ENCODE results near the gene PPP2R1A. TPM values are rescaled to one million over a fixed set of nuclear protein-coding genes. Genes with fewer than 3 reads are reported as not detected.

PPP2R1A gene
- total RNA-seq, 1 donor from 2014 or later = 332 TPM

DNA sequence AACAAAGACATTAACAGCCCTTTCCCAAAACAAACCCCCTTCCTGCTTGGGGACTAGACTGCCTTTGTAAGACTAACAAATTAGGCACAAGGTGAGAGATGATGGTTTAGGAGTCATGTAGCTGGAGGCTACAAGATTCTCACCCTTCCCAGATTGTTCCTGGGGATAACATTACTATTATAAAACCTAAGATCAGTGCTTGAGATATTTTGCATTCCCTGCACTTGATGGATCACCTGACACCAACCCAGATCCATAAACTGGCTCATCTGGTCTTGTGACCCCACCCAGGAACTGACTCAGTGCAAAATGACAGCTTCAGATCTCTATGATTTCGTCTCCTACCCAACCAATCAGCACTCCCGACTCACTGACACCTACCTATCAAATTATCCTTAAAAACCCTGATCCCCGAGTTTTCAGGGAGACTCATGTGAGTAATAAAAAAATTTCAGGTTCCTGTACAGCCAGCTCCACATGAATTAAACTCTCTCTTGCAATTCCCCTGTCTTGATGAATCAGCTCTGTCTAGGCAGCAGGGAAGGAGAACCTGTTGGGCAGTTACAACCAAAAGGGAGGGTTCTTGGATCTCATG, 47.8 kb upstream of the PPP2R1A start:
- H3K4me3 Mint-ChIP-seq (ENCODE audit: unreplicated experiment) = no peak overlapping the region
- no peak overlapping the region for H2AFZ ChIP-seq (ENCODE audit: low read depth, low read length)
- no peak for DNase-seq (ENCODE audit: low read depth)
- H3K27ac ChIP-seq (ENCODE audit: low read depth, low read length) = no peak overlapping the region
- H3K27me3 Mint-ChIP-seq (ENCODE audit: low read depth, unreplicated experiment) = no peaks in the 10 kb centered on the region
- no peak overlapping the region for H3K9ac ChIP-seq (ENCODE audit: low read length)
- no peaks in the 10 kb centered on the region for H3K4me1 ChIP-seq (ENCODE audit: insufficient read depth, low read length)
- H3K36me3 Mint-ChIP-seq (ENCODE audit: low read depth, unreplicated experiment) = peaks cover 21% of the 10 kb centered on the region
- H4K20me1 ChIP-seq (ENCODE audit: insufficient read depth, low read length) = no peaks in the 10 kb centered on the region
- H3K27ac Mint-ChIP-seq (ENCODE audit: unreplicated experiment) = no peak overlapping the region
- peaks cover 39% of the 10 kb centered on the region for H3K9me3 Mint-ChIP-seq (ENCODE audit: unreplicated experiment)
- peaks cover 14% of the 10 kb centered on the region for H3K79me2 ChIP-seq (ENCODE audit: insufficient read depth, low read length)
- peaks cover 8% of the 10 kb centered on the region for H3K4me1 Mint-ChIP-seq (ENCODE audit: low read depth, unreplicated experiment)
- H3K9me3 ChIP-seq (ENCODE audit: insufficient read depth, low read depth, low read length) = peaks cover 5% of the 10 kb centered on the region
- FAIRE-seq = no peak
- TF ChIP-seq, protein P1, sequence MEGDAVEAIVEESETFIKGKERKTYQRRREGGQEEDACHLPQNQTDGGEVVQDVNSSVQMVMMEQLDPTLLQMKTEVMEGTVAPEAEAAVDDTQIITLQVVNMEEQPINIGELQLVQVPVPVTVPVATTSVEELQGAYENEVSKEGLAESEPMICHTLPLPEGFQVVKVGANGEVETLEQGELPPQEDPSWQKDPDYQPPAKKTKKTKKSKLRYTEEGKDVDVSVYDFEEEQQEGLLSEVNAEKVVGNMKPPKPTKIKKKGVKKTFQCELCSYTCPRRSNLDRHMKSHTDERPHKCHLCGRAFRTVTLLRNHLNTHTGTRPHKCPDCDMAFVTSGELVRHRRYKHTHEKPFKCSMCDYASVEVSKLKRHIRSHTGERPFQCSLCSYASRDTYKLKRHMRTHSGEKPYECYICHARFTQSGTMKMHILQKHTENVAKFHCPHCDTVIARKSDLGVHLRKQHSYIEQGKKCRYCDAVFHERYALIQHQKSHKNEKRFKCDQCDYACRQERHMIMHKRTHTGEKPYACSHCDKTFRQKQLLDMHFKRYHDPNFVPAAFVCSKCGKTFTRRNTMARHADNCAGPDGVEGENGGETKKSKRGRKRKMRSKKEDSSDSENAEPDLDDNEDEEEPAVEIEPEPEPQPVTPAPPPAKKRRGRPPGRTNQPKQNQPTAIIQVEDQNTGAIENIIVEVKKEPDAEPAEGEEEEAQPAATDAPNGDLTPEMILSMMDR (IDR thresholded peaks at IDR 0.05; ENCODE audit: insufficient read depth, low read depth, low read length) = no peak
- no peak for TF ChIP-seq EZH2 (IDR thresholded peaks at IDR 0.05; ENCODE audit: insufficient read depth, low read length)
- no peaks in the 10 kb centered on the region for H3K27me3 ChIP-seq (ENCODE audit: insufficient read depth, low read length)
- no peak overlapping the region for H3K4me3 ChIP-seq (ENCODE audit: insufficient read depth, low read depth, low read length)
- H3K36me3 ChIP-seq (ENCODE audit: insufficient read depth, low read length) = no peaks in the 10 kb centered on the region
- no peak overlapping the region for H3K4me2 ChIP-seq (ENCODE audit: low read length)

DNA sequence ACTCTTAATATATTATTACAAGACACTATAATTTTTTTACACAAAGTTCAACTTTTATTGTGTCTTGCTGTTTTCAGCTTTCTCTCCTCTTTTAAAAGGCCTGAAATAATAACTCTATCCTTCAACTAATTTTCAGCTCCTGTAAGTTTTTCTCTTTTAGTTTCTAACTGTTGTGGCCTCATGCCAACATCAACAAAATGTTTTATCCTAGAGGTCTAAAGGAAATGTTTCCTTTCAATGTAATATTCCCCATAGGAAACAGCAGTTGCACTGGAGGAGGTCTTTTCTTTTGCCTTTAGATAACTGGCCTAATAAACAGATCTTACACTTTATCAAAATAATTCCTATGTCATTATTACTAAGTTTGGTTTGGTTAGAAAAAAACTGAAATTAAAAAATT, 41.6 kb upstream of the PPP2R1A start:
- FAIRE-seq (no peak), DNase-seq (ENCODE audit: low read depth) (no peak)
- Histone ChIP-seq H3K27me3 (ENCODE audit: insufficient read depth, low read length) (no peaks in the 10 kb centered on the region), H3K27ac (ENCODE audit: low read depth, low read length) (no peak overlapping the region), H3K9me3 (ENCODE audit: insufficient read depth, low read depth, low read length) (peaks cover 5% of the 10 kb centered on the region), H2AFZ (ENCODE audit: low read depth, low read length) (no peak overlapping the region), H4K20me1 (ENCODE audit: insufficient read depth, low read length) (no peaks in the 10 kb centered on the region), H3K36me3 (ENCODE audit: insufficient read depth, low read length) (no peaks in the 10 kb centered on the region), H3K79me2 (ENCODE audit: insufficient read depth, low read length) (no peaks in the 10 kb centered on the region), H3K4me2 (ENCODE audit: low read length) (no peak overlapping the region), H3K4me3 (ENCODE audit: insufficient read depth, low read depth, low read length) (no peak overlapping the region), H3K9ac (ENCODE audit: low read length) (no peak overlapping the region), H3K4me1 (ENCODE audit: insufficient read depth, low read length) (no peaks in the 10 kb centered on the region)
- Mint-ChIP-seq H3K9me3 (ENCODE audit: unreplicated experiment) (peaks cover 40% of the 10 kb centered on the region), H3K36me3 (ENCODE audit: low read depth, unreplicated experiment) (peaks cover 23% of the 10 kb centered on the region), H3K4me3 (ENCODE audit: unreplicated experiment) (no peak overlapping the region), H3K27ac (ENCODE audit: unreplicated experiment) (no peak overlapping the region), H3K4me1 (ENCODE audit: low read depth, unreplicated experiment) (no peaks in the 10 kb centered on the region), H3K27me3 (ENCODE audit: low read depth, unreplicated experiment) (no peaks in the 10 kb centered on the region)
- no peak for TF ChIP-seq EZH2 (IDR thresholded peaks at IDR 0.05; ENCODE audit: insufficient read depth, low read length)
- TF ChIP-seq, protein P1 (IDR thresholded peaks at IDR 0.05; ENCODE audit: insufficient read depth, low read depth, low read length) = no peak

DNA sequence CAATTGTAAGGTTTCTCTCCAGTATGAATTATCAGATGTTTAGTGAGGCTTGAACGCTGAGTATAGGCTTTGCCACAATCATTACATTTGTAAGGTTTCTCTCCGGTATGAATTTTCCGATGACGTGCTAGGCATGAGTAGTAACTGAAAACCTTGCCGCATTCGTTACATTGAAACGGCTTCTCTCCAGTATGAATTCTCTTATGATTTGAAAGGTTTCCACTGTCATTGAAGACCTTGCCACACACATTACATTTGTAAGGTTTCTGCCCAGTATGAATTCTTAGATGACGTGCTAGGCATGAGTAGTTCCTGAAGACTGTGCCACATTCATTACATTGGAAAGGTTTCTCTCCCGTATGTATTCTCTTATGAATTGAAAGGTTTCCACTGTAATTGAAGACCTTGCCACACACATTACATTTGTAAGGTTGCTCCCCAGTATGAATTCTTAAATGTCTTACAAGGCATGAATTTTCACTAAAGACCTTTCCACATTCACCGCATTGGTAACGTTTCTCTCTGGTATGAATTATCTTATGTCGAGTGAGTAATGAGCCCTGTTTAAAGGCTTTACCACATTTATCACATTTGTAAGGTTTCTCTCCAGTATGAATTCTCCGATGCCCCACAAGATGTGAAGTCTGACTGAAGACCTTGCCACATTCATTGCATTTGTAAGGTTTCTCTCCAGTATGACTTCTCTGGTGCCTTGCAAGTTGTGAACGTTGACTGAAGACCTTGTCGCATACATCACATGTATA, 34.1 kb upstream of the PPP2R1A start:
- TF ChIP-seq, protein P1 (IDR thresholded peaks at IDR 0.05; ENCODE audit: insufficient read depth, low read depth, low read length) = no peak
- TF ChIP-seq EZH2 (IDR thresholded peaks at IDR 0.05; ENCODE audit: insufficient read depth, low read length) = no peak
- H3K9me3 Mint-ChIP-seq (ENCODE audit: unreplicated experiment) = peaks cover 74% of the 10 kb centered on the region
- no peak for DNase-seq (ENCODE audit: low read depth)
- H3K36me3 Mint-ChIP-seq (ENCODE audit: low read depth, unreplicated experiment) = peaks cover 71% of the 10 kb centered on the region
- H4K20me1 ChIP-seq (ENCODE audit: insufficient read depth, low read length) = no peaks in the 10 kb centered on the region
- no peaks in the 10 kb centered on the region for H3K4me1 ChIP-seq (ENCODE audit: insufficient read depth, low read length)
- H3K9me3 ChIP-seq (ENCODE audit: insufficient read depth, low read depth, low read length) = peaks cover 54% of the 10 kb centered on the region
- H3K27me3 ChIP-seq (ENCODE audit: insufficient read depth, low read length) = no peaks in the 10 kb centered on the region
- H3K4me2 ChIP-seq (ENCODE audit: low read length) = no peak overlapping the region
- H3K79me2 ChIP-seq (ENCODE audit: insufficient read depth, low read length) = no peaks in the 10 kb centered on the region
- no peak overlapping the region for H3K27ac Mint-ChIP-seq (ENCODE audit: unreplicated experiment)
- FAIRE-seq = peak; percentile 54
- peaks cover 9% of the 10 kb centered on the region for H3K36me3 ChIP-seq (ENCODE audit: insufficient read depth, low read length)
- H3K4me1 Mint-ChIP-seq (ENCODE audit: low read depth, unreplicated experiment) = no peaks in the 10 kb centered on the region
- H3K27me3 Mint-ChIP-seq (ENCODE audit: low read depth, unreplicated experiment) = no peaks in the 10 kb centered on the region
- H2AFZ ChIP-seq (ENCODE audit: low read depth, low read length) = no peak overlapping the region
- no peak overlapping the region for H3K9ac ChIP-seq (ENCODE audit: low read length)
- H3K4me3 Mint-ChIP-seq (ENCODE audit: unreplicated experiment) = no peak overlapping the region
- no peak overlapping the region for H3K4me3 ChIP-seq (ENCODE audit: insufficient read depth, low read depth, low read length)
- H3K27ac ChIP-seq (ENCODE audit: low read depth, low read length) = no peak overlapping the region

Measured in astrocyte (in vitro differentiated cells and primary cell).